Measurements from ENCODE around the gene POU3F3. TPM values are rescaled to one million over a fixed set of nuclear protein-coding genes. Genes with fewer than 3 reads are reported as not detected.

The POU3F3 gene
- total and polyA plus RNA-seq, 3 donors from 2014 or later, result 0.71 to 1.7 (median 0.96) TPM

DNA sequence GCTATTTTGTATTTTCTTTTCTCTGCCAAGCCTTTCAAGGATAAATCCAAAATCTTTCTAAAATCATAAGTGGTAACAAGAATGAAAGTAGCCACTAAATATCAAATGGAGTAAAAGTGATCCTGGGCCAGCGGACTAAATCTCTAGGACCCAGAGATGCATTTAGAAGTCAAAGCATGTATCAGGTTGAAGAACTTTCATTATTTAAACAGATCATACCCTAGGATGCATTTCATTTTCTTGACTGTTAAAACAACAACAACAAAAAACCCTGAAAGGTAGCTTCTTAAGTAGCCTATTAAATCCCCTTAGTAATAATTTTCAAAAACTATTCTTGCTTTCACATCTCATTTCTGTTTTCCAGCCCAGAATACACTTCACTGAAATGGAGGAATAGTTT is 4.8 kb upstream of the POU3F3 start:
- no peak for DNase-seq
- WGBS, 2 donors, result 16 to 27% methylated on average over 1 of the region's 1 CpG
- intact Hi-C loops (cut with DNase I; ENCODE audit: low total_unique reads), result no loop called here

DNA sequence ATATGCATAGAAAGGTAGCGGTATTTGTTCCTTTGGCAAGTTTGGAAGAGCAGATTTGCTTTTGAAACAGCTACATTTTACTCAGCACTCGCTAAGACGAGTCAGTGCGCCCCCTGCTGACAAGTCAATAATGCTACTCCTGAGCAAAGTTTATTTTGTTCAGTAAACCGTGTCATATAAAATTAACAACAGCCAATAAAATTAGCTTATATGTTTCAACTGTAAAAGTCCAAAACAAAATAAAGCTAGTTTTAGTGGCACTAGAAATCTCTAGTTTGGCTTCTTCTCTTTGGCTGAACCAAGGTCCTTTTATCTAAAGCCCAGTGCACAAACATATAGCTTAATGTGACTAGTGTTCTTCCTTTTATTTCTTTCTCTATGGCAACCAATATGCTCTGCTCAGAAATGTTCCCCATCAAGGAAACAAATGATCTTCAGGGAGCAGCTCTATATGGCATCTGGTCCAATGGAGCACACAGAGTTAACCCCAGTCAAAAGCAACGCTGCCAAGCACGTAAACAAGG is 4.2 kb upstream of the POU3F3 start:
- no peaks in the 10 kb centered on the region for H3K27me3 ChIP-seq
- no peak overlapping the region for H3K4me3 ChIP-seq
- 8% methylated on average over 7 of the region's 7 CpGs for WGBS, 2 donors
- no peaks in the 10 kb centered on the region for H3K36me3 ChIP-seq (ENCODE audit: low read depth, missing control alignments)
- H3K27ac ChIP-seq, result no peak overlapping the region
- intact Hi-C loops (cut with DNase I; ENCODE audit: low total_unique reads), result no loop called here
- no peaks in the 10 kb centered on the region for H3K4me1 ChIP-seq
- no peaks in the 10 kb centered on the region for H3K9me3 ChIP-seq
- TF ChIP-seq, protein P1, sequence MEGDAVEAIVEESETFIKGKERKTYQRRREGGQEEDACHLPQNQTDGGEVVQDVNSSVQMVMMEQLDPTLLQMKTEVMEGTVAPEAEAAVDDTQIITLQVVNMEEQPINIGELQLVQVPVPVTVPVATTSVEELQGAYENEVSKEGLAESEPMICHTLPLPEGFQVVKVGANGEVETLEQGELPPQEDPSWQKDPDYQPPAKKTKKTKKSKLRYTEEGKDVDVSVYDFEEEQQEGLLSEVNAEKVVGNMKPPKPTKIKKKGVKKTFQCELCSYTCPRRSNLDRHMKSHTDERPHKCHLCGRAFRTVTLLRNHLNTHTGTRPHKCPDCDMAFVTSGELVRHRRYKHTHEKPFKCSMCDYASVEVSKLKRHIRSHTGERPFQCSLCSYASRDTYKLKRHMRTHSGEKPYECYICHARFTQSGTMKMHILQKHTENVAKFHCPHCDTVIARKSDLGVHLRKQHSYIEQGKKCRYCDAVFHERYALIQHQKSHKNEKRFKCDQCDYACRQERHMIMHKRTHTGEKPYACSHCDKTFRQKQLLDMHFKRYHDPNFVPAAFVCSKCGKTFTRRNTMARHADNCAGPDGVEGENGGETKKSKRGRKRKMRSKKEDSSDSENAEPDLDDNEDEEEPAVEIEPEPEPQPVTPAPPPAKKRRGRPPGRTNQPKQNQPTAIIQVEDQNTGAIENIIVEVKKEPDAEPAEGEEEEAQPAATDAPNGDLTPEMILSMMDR (IDR thresholded peaks at IDR 0.05), result peak; percentile 37 to 72 (median 60)
- TF ChIP-seq POLR2A (IDR thresholded peaks at IDR 0.05), result no peak
- peak; percentile 76 for DNase-seq

More for the DNA sequence above, 4.8 kb upstream of the POU3F3 start:
- H3K27ac ChIP-seq, result no peak overlapping the region
- H3K4me3 ChIP-seq, result no peak overlapping the region
- TF ChIP-seq, protein P1 (IDR thresholded peaks at IDR 0.05), result no peak
- TF ChIP-seq POLR2A (IDR thresholded peaks at IDR 0.05), result no peak
- no peaks in the 10 kb centered on the region for H3K36me3 ChIP-seq (ENCODE audit: low read depth, missing control alignments)
- H3K4me1 ChIP-seq, result no peaks in the 10 kb centered on the region
- H3K27me3 ChIP-seq, result no peaks in the 10 kb centered on the region
- no peaks in the 10 kb centered on the region for H3K9me3 ChIP-seq

DNA sequence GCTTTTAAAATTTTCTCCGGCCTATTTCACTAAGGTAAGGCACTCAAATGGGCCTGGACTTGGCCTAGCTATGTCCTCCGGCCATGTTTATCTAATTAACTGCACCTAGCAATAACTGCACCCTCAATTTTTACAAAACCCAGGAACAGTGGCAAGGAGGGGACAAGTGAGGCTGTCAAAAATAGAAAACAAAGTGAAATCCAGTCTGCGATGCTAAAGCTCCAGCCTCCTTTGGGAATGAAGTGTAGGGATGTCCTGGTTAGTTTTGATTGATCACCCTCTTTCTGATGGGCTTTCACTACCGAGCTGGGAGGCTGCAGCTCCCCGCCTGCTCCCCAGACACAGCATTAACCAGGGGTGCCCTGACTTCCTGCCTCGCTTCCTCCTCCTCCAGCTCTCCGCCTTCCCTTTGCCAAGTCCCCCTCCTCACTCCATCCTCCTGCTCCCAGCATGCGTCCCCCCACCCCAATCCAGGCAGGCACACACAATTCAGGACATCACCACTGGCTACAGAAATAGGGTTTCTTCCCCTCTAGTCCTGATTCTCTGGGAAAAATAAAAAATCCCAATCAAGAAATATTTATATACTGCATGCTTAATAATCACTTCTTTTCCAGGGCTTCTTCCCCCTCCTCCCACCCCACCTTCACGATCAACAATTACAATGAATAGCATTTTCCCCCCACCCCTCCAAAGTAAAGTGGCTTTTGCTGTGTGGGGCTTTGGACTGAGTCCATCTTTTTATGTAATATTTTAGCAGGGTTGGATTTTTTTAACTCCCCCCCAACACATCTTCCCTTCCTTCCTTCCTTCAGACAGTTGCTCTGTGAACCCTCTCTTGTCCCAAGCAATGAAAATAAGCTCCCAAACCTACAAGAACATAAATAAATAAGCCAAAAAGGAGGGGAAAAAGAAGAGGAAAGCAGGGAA is 3.3 kb upstream of the POU3F3 start:
- no peaks in the 10 kb centered on the region for H3K4me1 ChIP-seq
- TF ChIP-seq, protein P1 (IDR thresholded peaks at IDR 0.05), result no peak
- no peak for TF ChIP-seq POLR2A (IDR thresholded peaks at IDR 0.05)
- intact Hi-C loops (cut with DNase I; ENCODE audit: low total_unique reads), result no loop called here
- H3K27me3 ChIP-seq, result no peaks in the 10 kb centered on the region
- no peaks in the 10 kb centered on the region for H3K36me3 ChIP-seq (ENCODE audit: low read depth, missing control alignments)
- whole genome bisulfite sequencing, 2 donors, result 10 to 15% methylated on average over 9 of the region's 9 CpGs
- no peaks in the 10 kb centered on the region for H3K9me3 ChIP-seq
- no peak for DNase-seq
- no peak overlapping the region for H3K4me3 ChIP-seq
- no peak overlapping the region for H3K27ac ChIP-seq

DNA sequence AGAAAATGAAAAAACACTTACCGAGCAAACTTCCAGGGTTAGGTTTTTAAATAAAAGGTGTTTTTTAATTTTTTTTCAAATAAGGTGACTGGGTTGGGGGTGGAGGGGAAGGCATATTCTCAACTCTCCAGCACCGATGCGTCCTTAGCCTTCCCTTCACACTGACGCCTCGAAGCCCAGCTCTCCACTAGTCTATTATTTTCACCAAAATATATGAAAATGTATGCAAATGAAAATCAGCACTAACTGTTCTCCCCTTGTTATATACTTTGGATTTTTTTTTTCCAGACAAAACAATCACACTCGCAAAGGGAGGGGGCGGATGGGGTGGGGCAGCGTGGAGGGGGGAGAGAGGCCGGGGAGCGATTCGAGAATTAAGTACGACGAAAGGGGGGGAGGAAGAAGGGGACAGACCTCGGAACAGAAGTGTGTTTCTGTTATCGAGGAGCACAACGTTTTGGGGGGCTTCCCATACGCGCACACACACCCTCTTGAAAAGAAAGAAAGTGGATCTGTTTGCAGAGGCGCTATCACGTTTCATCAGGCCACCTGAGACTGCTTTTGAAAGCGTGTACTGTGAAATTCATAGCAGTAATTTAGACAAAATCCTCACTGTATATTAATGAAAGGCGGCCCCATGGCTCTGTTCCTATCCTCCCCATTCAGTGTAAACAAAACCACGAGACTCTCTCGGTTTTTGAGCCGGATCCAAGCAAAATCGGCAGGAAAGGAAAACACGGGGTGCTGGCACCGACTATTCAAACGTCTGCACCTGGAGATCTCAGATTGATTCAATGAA is 2.4 kb upstream of the POU3F3 start:
- intact Hi-C loops (cut with DNase I; ENCODE audit: low total_unique reads), result no loop called here
- Histone ChIP-seq H3K4me1 (no peaks in the 10 kb centered on the region), H3K27ac (no peak overlapping the region), H3K36me3 (ENCODE audit: low read depth, missing control alignments) (no peaks in the 10 kb centered on the region), H3K9me3 (no peaks in the 10 kb centered on the region), H3K27me3 (no peaks in the 10 kb centered on the region), H3K4me3 (no peak overlapping the region)
- DNase-seq, result no peak
- TF ChIP-seq POLR2A (IDR thresholded peaks at IDR 0.05), result no peak
- TF ChIP-seq, protein P1 (IDR thresholded peaks at IDR 0.05), result no peak
- 6% methylated on average over 29 of the region's 29 CpGs for WGBS, 2 donors
